Temporal lobe (tissue), 2 donors: Measurements from ENCODE around the gene MFSD8. TPM values are rescaled to one million over a fixed set of nuclear protein-coding genes. Genes with fewer than 3 reads are reported as not detected.

ENCODE experiments used
- small RNA-seq: library from RNA; depleted of rRNA; stranded (forward); fragments of <200 nt; gene quantifications from one replicate; pipeline ENCODE3, GENCODE V24; 2014; ENCODE audit warnings: low replicate concordance
- total RNA-seq: library from RNA; depleted of rRNA; stranded (reverse); fragments of >200 nt; gene quantifications from one replicate; pipeline ENCODE4 v1.2.3, GENCODE V29; 2014

MFSD8 gene
- total RNA-seq, 1 donor from 2014 or later = 35.7 TPM

Small RNA genes within 50 kb of the gene (small RNA-seq; reads per million reads assigned to genes)
- not detected for gene RNU6-583P

Other genes starting within 250 kb of the MFSD8 start
- gene SLC25A31, start 234.8 kb downstream of the MFSD8 start, total RNA-seq = not detected
- gene HSPA4L, start 182.9 kb downstream of the MFSD8 start, total RNA-seq = 7.9 TPM
- gene PLK4, start 84.3 kb downstream of the MFSD8 start, total RNA-seq = 9.3 TPM
- 15.0 TPM for gene ABHD18, start 233 bp upstream of the MFSD8 start, total RNA-seq
- 39.8 TPM for gene LARP1B, start 96.1 kb upstream of the MFSD8 start, total RNA-seq